Activated CD4-positive, alpha-beta T cell treated with anti-CD3 and anti-CD28 coated beads, Interleukin-2, amount 10 ng/mL, durations not matched to agents 24 days and 14 days (primary cell): ENCODE data around the gene TIMM9. TPM values are rescaled to one million over a fixed set of nuclear protein-coding genes. Genes with fewer than 3 reads are reported as not detected.
"Not testable (repeated sequence)": the region's sequence is repeated elsewhere in the genome, so short reads cannot be mapped to it uniquely, and the experiment has no call there.

Experiments
- DNase-seq: peaks from one replicate; pipeline ENCODE4 v3.0.0; 2022
- H3K27ac Mint-ChIP-seq: one replicate; pipeline ENCODE4 v1.8.0; 2022; ENCODE audit warnings: mild to moderate bottlenecking, mixed read lengths
- H3K27me3 Mint-ChIP-seq: one replicate; pipeline ENCODE4 v1.8.0; 2022; ENCODE audit warnings: mixed read lengths
- H3K36me3 Mint-ChIP-seq: one replicate; pipeline ENCODE4 v1.8.0; 2022; ENCODE audit warnings: low read depth, mild to moderate bottlenecking, mixed read lengths
- H3K4me1 Mint-ChIP-seq: one replicate; pipeline ENCODE4 v1.8.0; 2021; ENCODE audit warnings: mixed read lengths
- H3K4me3 Mint-ChIP-seq: one replicate; pipeline ENCODE4 v1.8.0; 2022; ENCODE audit warnings: mild to moderate bottlenecking, moderate library complexity, mixed read lengths
- H3K9me3 Mint-ChIP-seq: one replicate; pipeline ENCODE4 v1.8.0; 2021; ENCODE audit warnings: mixed read lengths
- intact Hi-C: fragments of 100-400 bp; cut with micrococcal nuclease; formaldehyde crosslinking; loops from one replicate; pipeline ENCODE4 v1.15.1; 2023
- total RNA-seq: library from RNA; stranded (reverse); gene quantifications from 2 replicates; pipeline ENCODE4 v1.2.3, GENCODE V29; 2022

Gene TIMM9
- total RNA-seq, 1 donor from 2014 or later: 67.7 TPM

GRCh38 chr14:58368956-58369355 lies 58.4 kb downstream of the TIMM9 start:
- Mint-ChIP-seq H3K4me3 (no peak overlapping the region), H3K4me1 (peaks cover 6% of the 10 kb centered on the region), H3K36me3 (peaks cover 43% of the 10 kb centered on the region), H3K27me3 (no peaks in the 10 kb centered on the region), H3K9me3 (no peaks in the 10 kb centered on the region), H3K27ac (no peak overlapping the region)
- intact Hi-C loops: no loop called here
- DNase-seq: no peak

DNA sequence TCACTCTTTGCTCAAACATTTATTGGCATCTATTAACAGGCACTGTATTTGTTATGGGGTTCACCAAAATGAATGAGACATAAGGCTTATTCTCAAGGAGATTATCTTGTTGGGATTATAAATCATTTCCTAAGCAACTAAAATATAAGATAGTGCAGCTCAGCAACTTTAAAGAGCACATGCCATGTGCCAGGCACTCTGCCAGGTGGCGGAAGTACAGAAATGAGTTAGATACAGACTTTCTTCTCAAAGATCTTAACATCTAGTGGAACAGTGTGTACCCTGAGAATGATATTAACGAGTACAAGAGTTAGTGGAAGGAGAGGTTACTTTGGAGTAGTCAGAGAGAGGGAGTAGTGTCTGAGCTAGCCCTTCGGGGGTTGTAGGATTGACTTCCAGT lies 60.0 kb downstream of the TIMM9 start:
- H3K4me3 Mint-ChIP-seq: no peak overlapping the region
- no peaks in the 10 kb centered on the region for H3K9me3 Mint-ChIP-seq
- H3K27me3 Mint-ChIP-seq: no peaks in the 10 kb centered on the region
- peaks cover 42% of the 10 kb centered on the region for H3K36me3 Mint-ChIP-seq
- no peak overlapping the region for H3K27ac Mint-ChIP-seq
- peaks cover 6% of the 10 kb centered on the region for H3K4me1 Mint-ChIP-seq
- DNase-seq: no peak
- intact Hi-C loops: no loop called here

- H3K27me3 Mint-ChIP-seq: no peaks in the 10 kb centered on the region
- peaks cover 39% of the 10 kb centered on the region for H3K36me3 Mint-ChIP-seq
- H3K4me3 Mint-ChIP-seq: no peak overlapping the region
- peaks cover 6% of the 10 kb centered on the region for H3K4me1 Mint-ChIP-seq
- H3K9me3 Mint-ChIP-seq: no peaks in the 10 kb centered on the region
- no peak for DNase-seq
- intact Hi-C loops: no loop called here
- no peak overlapping the region for H3K27ac Mint-ChIP-seq
These were observed 63.0 kb downstream of the TIMM9 start for GRCh38 chr14:58364316-58364715.

DNA sequence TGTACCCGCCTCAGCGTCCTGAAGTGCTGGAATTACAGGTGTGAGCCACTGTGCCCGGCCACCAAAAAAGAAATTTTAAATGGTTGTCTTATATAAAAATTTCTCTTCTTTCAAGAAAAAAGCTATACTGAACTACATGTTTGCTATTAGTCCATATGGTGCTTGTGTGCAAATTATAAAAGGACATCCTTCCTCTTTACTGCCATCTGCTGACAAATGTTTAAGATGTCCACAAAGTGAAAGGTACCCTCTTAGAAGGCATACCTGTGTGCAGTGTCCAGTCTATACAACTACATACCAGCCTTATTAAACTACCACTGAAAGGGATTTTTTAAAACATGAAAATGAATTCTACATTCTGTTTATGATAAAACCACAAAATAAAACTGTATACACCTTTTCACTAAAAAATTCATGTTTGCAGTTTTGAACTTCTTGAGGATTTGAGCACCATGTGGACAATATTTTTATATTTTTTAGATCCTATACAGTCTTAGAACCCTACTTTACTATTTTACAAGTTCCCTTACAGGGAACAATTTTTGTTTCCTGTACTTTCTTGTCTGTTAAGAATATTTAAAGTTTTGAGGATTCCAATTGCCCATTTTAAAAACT lies 64.4 kb downstream of the TIMM9 start:
- Mint-ChIP-seq H3K9me3 (no peaks in the 10 kb centered on the region), H3K27ac (no peak overlapping the region), H3K4me3 (no peak overlapping the region), H3K36me3 (peaks cover 33% of the 10 kb centered on the region), H3K27me3 (no peaks in the 10 kb centered on the region), H3K4me1 (peaks cover 6% of the 10 kb centered on the region)
- intact Hi-C loops: loop anchor here (1.0 kb wide), 1 partner anchor 255 kb away; no protein-coding TSS in a partner anchor
- DNase-seq: peak; percentile 59

- H3K4me3 Mint-ChIP-seq, H3K9me3 Mint-ChIP-seq, H3K27me3 Mint-ChIP-seq, DNase-seq, intact Hi-C loops, H3K4me1 Mint-ChIP-seq, H3K27ac Mint-ChIP-seq: not testable (repeated sequence)
- peaks cover 29% of the 10 kb centered on the region for H3K36me3 Mint-ChIP-seq
These were observed 65.1 kb downstream of the TIMM9 start for GRCh38 chr14:58362272-58362671.

Other genes with a start within 250 kb of the TIMM9 start
- gene ACTR10, start 227.4 kb downstream of the TIMM9 start, total RNA-seq: 38.7 and 40.5 TPM in 2 replicates
- 474 and 479 TPM in 2 replicates for gene PSMA3, start 182.7 kb downstream of the TIMM9 start, total RNA-seq
- gene ARID4A, start 129.0 kb downstream of the TIMM9 start, total RNA-seq: 18.7 and 20.3 TPM in 2 replicates
- gene TOMM20L, start 31.6 kb downstream of the TIMM9 start, total RNA-seq: not detected in 2 replicates
- gene KIAA0586, start 188 bp upstream of the TIMM9 start, total RNA-seq: 19.8 and 20.9 TPM in 2 replicates
- 3.3 and 3.8 TPM in 2 replicates for gene DACT1, start 210.4 kb upstream of the TIMM9 start, total RNA-seq